Epithelial cell of prostate (primary cell): Measurements from ENCODE around the gene MAN1C1.
"Not testable (repeated sequence)": the region's sequence is repeated elsewhere in the genome, so short reads cannot be mapped to it uniquely, and the experiment has no call there.

Experiments used
- DNase-seq: peaks from one replicate; pipeline ENCODE4 v3.0.0-alpha.2; 2011; ENCODE audit warnings: low read depth, low spot score
- H3K27ac ChIP-seq: fragments of 450-650 bp; 2 replicates; pipeline ENCODE4 v1.5.1; 2017; ENCODE audit warnings: mild to moderate bottlenecking

MAN1C1 gene

DNA sequence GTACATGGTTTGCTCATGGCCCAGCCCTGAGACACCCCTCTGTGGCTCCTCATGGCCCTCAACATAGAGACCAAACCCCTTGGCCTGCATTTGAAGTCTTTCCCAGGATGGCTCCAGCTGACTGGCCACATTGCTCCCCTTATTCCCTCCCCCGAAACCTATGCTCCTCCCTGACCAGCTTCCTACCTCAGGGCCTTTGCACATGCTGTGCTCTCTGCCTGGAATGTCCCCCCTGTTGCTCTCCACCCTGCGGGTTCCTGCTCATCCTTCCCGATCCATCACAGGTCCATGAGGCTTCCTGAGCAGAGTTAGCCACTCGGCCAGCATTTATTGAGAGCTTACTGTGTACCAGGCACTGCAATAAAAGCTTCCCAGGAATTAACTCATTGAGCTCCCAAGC is 112.5 kb downstream of the MAN1C1 start:
- no peak overlapping the region for H3K27ac ChIP-seq
- DNase-seq: no peak

DNA sequence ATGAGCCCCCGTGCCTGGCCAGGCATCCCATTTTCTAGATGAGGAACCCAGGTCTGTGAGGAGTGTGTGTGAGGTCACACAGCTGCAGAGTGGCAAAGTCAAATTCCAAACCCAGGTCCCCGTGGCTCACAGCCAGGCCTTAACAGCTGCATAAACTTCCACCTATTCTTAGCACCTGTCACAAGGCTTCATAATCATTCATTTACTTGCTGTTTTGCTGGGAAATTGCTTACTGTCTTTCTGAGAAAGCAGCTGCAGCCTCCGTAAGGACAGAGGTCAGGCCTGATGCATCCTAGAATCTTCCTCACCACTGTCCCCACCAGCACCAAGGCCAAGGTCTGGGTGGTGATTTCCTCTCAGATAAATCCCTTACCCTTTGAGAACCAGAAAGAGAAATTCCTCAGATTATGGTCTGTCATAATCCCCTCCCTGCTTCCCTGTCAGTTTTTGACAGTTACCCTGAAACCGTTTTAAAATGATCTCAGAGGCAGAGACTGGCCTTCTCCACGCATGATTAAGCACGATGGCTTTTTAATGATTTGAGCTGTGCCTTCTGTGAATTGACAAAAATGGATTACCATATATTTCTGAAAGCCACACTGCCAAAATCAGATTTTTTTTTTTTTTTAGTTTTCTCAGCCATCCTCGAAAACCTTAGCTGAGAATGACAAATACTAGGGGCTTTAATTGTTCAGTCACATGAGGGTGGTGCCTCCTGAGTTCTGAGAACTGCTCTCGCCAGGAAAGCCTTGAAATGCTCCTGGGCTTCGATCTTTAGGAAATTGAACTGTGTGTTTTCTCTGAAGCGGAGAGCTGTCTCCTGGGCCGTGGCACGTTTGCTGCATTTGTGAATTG is 113.4 kb downstream of the MAN1C1 start:
- DNase-seq: no peak
- H3K27ac ChIP-seq: no peak overlapping the region

DNA sequence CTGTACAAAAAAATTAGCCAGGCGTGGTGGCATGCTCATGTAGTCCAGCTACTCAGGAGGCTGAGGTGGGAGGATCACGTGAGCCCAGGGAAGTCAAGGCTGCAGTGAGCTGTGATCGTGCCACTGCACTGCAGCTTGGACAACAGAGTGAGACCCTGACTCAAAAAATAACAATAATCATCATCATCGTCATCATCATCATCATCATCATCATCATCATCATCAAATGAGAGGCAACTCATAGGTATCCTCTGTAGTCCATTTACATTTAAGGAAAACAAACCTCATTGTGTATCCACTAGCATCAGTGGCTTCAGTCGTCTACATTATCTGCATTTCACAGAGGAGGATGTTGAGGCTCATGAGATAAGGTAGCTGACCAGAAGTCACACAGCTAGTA is 114.6 kb downstream of the MAN1C1 start:
- no peak overlapping the region for H3K27ac ChIP-seq
- no peak for DNase-seq

DNA sequence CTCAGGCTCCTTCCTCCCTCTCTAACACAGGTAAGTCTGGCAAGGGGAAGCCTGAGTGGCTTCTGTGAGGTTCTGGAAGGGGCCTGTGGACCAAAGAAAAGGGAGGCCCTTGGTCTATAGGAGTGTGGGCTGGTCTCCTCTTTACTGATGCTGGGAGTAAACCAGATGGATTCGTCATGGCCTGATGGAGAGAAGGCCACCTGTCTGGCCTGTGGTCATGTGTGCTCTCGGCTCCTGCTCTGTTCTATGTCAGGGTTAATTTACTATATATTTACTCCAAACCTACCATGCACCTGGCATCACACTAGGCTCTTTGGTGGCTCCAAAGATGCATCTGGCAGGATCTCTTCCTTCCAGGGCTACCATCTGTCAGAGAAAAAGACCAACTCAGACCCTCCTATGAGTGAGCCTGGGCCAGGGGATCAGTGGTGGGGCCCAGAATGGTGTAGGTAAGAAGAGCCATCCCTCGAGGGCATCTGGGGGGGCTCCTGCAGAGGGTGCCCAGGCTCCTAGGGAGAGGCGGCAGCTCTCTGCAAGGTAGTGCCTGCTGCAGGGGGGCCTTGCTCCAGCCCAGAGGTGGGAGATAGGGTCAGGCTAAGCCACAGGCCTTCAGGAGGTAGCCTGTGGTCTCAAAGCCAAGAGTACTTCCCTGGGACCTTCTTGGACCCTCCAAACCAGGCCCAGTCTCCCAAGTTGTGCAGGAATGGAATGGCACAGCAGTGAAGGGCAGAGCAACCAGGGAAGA is 115.2 kb downstream of the MAN1C1 start:
- DNase-seq: no peak
- no peak overlapping the region for H3K27ac ChIP-seq

DNA sequence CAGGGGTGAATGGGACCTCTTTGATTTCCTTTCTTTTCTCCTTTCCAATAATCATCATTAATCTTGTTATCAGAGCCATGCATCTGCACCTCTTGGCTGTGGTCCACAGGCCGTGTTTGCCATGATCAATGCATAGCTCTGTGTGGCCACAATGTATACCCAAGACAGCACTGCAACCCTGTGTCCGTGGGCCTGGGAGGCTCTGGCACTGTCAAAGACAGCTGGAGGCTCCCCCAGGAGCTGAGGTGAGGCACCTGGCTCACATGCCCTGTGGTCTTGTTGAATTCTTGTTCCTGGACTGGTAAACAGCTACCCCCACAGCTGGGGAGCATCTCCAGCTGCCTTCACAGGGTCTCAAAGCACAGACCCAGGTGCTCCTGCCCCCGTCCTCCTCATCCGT is 116.2 kb downstream of the MAN1C1 start:
- no peak overlapping the region for H3K27ac ChIP-seq
- no peak for DNase-seq

DNA sequence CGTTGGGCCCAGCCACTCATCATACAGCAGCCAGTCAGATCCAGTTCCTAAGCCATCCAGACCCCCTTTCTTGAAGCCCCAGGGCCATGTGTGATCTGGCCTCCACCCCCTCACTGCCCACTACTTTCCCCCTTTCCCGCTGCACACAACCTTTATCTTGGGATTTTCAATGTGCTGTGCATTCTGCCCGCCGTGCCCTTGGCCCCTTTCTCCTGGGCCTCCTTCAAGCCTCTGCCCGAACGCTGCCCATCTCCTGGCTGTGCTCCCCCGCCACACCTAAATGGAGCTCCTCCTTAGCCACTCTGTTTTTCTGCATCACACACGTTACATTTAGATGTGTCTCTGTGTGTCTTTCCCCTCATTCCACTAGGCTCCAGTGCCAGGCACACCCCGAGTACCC is 116.7 kb downstream of the MAN1C1 start:
- H3K27ac ChIP-seq: no peak overlapping the region
- DNase-seq: no peak

DNA sequence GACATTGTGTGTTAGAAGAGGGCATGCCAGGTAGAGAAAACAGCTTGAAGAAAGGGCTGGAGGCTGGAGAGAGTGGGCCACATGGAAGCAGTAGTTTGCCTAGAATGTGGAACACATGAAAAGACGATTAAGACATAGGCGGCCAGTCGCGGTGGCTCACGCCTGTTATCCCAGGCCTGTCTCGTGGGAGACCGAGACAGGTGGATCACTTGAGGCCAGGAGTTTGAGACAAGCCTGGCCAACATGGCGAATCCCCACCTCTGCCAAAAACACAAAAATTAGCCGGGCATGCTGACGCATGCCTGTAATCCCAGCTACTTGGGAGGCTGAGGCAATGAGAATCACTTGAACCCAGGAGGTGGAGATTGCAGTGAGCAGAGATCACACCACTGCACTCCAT is 118.4 kb downstream of the MAN1C1 start:
- DNase-seq, H3K27ac ChIP-seq: not testable (repeated sequence)

DNA sequence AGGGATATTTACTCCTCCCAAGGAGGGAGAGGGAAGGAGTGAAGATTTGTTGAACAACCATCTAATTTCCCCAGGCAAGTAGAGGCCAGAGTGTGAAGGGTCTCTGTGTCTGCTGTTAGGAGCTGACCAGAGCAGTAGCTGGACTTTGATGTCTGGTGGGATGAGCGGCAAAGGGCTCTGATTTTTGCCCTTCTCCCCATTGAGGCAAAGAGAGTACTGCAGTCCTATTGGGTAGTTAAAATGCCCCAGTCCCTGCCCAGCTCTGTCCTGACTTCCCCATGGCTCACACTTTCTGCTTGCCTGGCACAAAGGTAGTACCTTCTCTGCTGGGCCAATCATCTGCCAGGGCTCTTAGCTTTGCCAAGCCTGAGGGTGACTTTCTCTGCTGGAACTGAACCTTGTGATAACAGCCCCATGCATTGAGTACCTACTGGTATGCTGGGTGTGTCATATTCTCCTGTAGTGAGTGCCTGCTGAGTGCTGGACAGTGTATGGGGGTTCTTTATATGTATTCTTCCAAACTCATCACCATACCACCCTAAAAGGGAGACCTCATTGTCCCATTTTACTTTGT is 119.5 kb downstream of the MAN1C1 start:
- DNase-seq: no peak
- H3K27ac ChIP-seq: no peak overlapping the region

DNA sequence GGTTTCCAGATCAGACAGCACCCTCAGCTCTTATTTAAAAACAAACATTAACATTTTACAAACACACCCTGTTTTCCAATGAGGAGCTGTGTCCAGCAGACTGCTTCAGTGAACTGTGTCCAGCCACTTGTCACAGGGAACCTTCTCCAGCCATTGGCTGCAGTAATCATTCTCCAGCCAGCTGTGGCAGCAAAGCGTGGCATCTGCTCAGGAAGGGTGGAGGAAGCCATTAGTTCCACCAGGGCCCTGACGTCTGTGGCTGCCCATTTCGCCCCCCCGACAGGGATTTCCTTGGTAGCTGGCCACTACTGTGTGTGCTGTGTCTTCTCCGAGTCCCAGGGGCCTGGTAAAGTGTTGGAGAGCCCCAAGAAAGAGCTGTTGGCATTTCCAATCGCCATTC is 120.5 kb downstream of the MAN1C1 start:
- H3K27ac ChIP-seq: no peak overlapping the region
- DNase-seq: no peak

DNA sequence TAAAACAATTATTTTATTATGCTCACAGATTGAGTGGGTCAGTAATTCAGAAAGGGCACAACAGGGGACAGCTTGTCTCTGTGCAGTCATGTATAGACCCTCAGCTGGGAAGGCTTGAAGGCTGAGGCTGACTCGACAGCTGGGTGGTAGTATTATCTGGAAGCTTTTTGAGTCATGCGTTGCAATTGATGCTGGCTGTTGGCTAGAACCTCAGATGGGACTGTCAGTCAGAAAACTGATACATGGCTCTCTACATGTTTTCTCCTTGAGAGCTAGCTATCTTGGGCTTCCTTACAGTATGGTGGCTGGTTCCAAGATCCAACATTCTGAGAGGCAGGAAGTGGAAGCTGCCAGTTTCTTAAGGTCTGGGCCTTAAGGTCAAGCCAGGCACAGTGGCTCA is 121.9 kb downstream of the MAN1C1 start:
- no peak overlapping the region for H3K27ac ChIP-seq
- no peak for DNase-seq

DNA sequence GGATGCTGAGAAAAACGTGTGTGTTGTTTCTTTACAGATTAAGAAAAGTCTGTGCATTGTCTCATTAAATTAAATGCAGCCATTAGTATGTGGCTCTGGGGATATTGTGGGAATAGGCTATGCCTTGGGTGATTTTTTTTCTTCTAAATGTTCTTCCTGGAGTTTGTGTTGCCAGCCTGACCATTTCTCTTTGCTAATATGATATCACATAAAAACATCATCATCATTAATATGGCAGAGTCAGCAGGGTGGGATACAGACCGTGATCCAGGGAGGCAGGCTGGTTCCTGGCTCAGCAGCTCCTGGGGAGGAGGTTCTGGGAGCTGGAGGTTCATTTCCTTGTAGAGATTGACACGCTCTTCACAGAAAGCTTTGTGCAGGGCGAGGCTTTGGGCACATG is 122.8 kb downstream of the MAN1C1 start:
- DNase-seq: no peak

DNA sequence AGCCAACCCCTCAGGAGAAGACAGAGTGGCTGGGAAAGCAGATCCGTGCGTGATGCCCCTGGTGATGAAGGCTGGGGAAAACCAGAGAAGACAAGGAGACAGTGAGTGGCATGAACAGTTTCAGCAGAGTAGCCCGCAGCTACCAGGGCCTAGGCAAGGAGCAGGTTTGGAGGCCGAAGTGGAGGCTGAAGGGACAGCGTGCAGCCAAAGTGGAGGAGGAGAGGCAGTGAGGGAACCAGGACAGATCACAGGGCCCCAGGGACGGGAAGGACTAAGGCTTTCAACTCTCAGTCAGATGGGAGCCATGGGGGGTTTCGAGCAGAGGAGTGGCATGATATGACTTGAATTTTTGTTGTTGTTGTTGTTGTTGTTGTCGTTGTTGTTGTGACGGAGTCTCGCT is 123.5 kb downstream of the MAN1C1 start:
- DNase-seq: no peak
- no peak overlapping the region for H3K27ac ChIP-seq

More for the DNA sequence above, 122.8 kb downstream of the MAN1C1 start:
- no peak overlapping the region for H3K27ac ChIP-seq

DNA sequence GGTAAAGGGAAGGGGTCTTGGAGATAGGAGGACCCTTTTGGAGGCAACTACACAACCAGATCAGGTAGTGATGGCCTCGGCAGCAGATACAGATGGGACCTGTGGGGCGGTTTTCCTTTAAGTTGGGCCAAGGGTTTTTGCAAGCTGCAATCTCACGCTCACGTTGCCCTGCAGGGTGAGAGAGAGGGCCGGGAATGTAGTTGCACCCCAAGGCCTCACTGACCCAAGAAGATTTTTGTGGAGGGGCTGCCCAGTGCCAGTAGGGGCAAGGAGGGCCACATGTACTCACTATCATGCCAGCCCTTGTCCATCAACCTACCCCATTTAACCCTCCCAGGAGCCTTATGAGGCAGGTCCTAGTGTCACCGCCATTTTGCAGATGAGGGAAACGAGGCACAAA is 125.7 kb downstream of the MAN1C1 start:
- no peak for DNase-seq
- H3K27ac ChIP-seq: no peak overlapping the region

DNA sequence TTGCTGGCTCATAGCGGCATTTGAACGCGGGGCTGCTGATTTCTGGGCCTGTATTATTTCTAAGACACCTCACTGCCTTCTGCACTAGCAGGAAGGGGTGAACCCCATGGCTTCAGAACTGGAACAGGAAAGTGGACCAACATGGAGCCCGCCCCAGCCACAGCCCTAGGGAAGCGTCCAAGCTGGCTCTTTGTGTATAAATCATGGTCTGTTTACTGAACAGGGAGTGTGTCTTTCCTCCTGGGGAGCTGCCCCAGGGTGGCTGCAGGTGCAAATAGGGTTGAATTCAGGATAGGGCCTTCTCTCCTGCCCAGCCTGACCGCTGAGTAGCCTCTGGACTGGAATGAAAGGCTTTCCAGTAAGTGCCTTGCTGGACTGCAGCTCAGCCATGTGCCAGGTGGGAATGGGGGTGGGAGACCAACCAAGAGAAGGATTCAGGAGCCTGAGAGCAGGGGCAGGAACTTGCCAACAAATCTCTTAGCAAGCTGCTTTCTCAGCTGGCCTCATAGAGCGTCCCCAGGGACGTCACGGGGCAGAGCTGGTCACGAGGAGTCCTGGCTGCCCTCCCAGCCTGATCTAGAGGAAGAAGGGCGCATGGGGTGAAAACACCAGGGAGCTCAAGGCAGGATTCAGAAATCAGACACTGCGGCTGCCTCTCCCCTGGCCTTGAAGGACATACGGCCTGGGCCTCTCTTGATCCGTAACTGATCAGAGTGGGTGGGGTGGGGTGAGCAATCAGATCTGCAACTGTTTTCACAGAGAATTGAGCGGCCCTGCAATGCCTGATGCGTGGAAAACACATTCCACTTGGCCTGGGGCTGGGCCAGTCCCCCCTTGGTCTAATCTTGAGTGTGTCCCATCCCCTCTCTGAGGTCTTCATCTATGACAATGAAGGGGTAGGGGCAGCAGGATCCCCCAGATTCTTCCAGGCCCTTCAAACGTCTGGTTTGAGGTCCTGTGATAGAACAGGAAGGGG is 126.9 kb downstream of the MAN1C1 start:
- no peak overlapping the region for H3K27ac ChIP-seq
- no peak for DNase-seq

DNA sequence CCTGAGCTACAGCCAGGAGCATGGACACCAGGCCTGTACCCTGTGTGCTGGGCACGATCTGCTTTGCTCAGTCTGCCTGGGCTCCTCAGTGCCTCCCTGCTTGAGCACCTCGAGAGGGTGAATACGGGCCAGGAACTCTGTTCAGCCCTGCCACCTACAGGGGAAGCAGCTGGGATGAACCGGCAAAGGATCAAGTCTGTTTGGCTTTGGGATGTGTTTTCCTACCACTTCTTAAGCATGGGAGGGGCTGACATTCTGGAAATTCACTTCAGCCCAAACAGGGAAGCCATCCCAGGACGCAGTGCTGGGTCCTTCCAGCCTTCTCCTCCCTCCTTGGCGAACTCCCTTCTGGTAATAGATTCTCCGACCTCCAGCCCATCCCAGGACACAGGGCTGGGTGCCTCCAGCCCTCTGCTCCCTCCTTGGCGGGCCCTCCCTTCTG is 127.6 kb downstream of the MAN1C1 start:
- no peak for DNase-seq
- H3K27ac ChIP-seq: no peak overlapping the region

DNA sequence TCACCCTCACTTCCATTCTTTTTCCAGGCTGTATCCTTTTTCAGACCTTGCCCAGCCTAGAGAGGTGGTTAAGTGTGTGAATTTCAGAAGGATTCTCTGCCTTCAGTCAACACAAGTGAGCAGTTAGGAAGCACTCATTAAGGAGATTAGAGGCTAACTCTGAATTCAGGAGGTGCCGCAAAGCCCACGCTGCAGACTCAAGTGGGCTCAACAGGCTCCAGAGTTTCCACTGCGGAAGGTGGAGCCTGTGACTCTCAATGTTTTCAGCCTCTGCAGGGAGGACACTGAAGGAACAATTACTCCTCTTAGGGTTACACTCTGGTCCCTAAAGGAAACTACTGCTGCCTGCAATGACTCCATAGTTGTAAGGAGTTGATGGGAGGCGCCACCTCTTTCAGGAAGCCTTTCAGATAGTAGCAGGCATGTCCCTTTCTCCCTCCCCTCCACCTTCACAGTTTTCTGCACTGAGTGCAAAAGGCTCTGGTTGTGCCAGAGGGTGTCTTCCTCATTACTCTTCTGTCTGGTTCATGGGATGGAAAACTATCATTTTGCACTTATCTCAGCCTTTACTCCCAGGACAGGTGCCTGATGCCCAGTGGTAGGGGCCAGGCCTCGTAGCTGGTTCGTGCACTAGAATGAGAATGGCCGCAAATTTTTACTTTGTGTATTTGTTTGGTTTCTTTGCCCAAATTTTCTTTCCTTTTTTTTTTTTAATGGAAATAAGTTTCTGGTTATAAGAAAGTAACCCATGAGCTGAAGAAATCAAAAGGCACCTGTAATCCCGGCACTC is 128.2 kb downstream of the MAN1C1 start:
- DNase-seq: no peak
- no peak overlapping the region for H3K27ac ChIP-seq

DNA sequence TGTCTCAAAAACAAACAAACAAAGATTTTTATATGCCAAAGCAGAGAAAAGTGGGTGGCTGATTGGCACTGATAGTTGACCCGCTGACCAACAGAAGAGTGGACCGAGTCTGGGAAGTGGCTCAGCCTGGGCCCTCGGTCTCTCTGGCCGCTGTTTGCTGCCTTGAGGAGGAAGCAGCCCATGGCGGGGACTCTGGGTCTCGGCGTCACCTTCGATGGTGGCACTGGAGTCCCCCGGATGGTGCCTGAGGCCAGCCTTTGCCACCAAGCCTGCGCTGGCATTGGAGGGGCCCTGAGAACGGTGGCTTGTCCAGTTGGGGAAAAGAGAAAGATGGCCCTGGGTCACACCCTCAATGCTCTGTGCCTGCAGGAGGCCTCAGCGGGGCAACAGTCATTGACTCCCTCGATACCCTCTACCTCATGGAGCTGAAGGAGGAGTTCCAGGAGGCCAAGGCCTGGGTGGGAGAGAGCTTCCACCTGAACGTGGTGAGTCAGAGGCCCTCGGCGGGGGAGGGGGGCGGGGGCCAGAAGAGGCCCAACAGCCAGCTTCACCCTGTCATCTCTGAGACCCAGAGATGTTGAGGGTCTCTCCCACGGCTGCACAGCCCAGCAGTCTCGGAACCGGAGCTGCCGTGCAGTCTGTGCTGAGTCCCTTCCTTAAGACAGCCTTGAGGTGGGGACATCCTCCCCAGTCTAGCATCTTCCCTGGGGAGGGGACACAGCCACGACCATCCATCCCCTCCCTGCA is 129.9 kb downstream of the MAN1C1 start:
- H3K27ac ChIP-seq: no peak overlapping the region
- DNase-seq: no peak

DNA sequence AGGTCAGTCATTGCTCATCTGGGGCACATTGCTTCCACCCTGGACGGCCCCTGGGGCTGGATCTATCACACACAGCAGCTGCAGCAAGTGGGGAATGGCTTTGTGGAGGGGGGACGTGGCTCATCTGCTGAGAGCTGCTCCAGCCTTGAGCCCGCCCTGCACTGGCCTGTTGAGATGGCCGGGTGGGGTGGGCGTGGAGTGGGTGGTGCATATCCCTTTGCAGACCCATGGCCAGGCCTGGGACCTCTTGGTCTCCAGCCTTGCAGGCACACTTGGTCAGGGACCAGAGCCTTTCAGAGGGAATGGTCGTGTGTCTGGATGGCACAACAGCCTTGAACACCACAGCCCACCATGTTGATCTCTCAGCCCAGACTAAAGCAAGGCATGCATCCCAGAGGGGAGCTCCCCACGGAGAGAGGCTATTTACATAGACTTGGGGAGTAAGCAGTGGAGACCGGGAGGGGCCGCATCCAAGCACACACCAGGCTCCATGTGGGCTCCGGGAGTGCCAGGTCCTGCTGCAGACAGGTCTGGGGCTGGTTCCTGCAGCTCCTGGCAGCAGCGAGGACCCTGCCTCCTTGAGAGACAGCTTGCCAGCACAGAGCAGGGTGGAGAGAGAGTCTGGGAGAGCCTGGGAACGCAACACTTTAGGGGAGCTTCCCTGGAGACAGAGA is 130.6 kb downstream of the MAN1C1 start:
- no peak for DNase-seq
- no peak overlapping the region for H3K27ac ChIP-seq
